Natural killer cell (primary cell): ENCODE data around the gene CPLANE1. TPM values are rescaled to one million over a fixed set of nuclear protein-coding genes. Genes with fewer than 3 reads are reported as not detected.

Experiments used
- ATAC-seq, 3 donors: fragments of 150-1000 bp in 2 of 3; fragments of 200-7000 bp in 1 of 3; cut with Tn5 transposase; 1 replicate in 1 of 3; 2 replicates in 2 of 3; pipeline ENCODE4 v1.10.0; 2021; ENCODE audit warnings: mild to moderate bottlenecking in 2 of 3, moderate library complexity in 2 of 3
- DNase-seq, 2 donors: peaks; one replicate each; pipeline versions ENCODE4 v3.0.0 to v3.0.0-alpha.2; 2013 to 2021; ENCODE audit warnings: mixed read lengths in 1 of 2
- H3K27ac ChIP-seq: one replicate; pipeline ENCODE4 v1.5.1; 2013; ENCODE audit warnings: mild to moderate bottlenecking, low read length
- H3K27me3 ChIP-seq: one replicate; pipeline ENCODE4 v1.6.1; 2013; ENCODE audit warnings: low read length; ENCODE audit not compliant: control insufficient read depth, insufficient read depth
- H3K36me3 ChIP-seq: one replicate; pipeline ENCODE4 v1.6.1; 2013; ENCODE audit warnings: low read length; ENCODE audit not compliant: control insufficient read depth, insufficient read depth
- H3K4me1 ChIP-seq: one replicate; pipeline ENCODE4 v1.6.1; 2013; ENCODE audit warnings: low read length; ENCODE audit not compliant: control insufficient read depth, insufficient read depth
- H3K4me3 ChIP-seq: one replicate; pipeline ENCODE4 v1.5.1; 2013; ENCODE audit warnings: low read length
- H3K9me3 ChIP-seq: one replicate; pipeline ENCODE4 v1.6.1; 2013; ENCODE audit warnings: low read length; ENCODE audit not compliant: control insufficient read depth, insufficient read depth
- H3K27ac Mint-ChIP-seq, 2 donors: one replicate each; pipeline ENCODE4 v1.8.0; 2022; ENCODE audit warnings: mild to moderate bottlenecking in 2 of 2, mixed read lengths in 2 of 2, moderate library complexity in 1 of 2
- H3K27me3 Mint-ChIP-seq, 2 donors: one replicate each; pipeline ENCODE4 v1.8.0; 2022; ENCODE audit warnings: low read depth in 2 of 2, mixed read lengths in 2 of 2
- H3K36me3 Mint-ChIP-seq: one replicate; pipeline ENCODE4 v1.8.0; 2022; ENCODE audit warnings: mixed read lengths
- H3K4me1 Mint-ChIP-seq, 2 donors: one replicate each; pipeline ENCODE4 v1.8.0; 2022; ENCODE audit warnings: mixed read lengths in 2 of 2
- H3K4me3 Mint-ChIP-seq: one replicate; pipeline ENCODE4 v1.8.0; 2022; ENCODE audit warnings: mild to moderate bottlenecking, moderate library complexity, mixed read lengths
- H3K9me3 Mint-ChIP-seq, 2 donors: one replicate each; pipeline ENCODE4 v1.8.0; 2022; ENCODE audit warnings: mixed read lengths in 2 of 2
- WGBS: methylation state at CpG from one replicate; pipeline ENCODE4 v1.1.7; 2013; ENCODE audit warnings: missing lambda C conversion rate; ENCODE audit not compliant: insufficient coverage; 5-methylcytosine and 5-hydroxymethylcytosine counted together
- intact Hi-C: fragments of 100-400 bp; cut with micrococcal nuclease; formaldehyde crosslinking; loops from one replicate; pipeline ENCODE4 v1.14.2; 2022
- total RNA-seq, 4 donors: library from RNA; stranded (reverse); fragments of 120-200 nt in 1 of 4; gene quantifications; one replicate each; pipeline versions ENCODE4 v1.2.3 to v1.2.4, GENCODE V29; 2013 to 2022
- TF ChIP-seq, protein P1 (sequence below): fragments of 200-600 bp; IDR thresholded peaks from one replicate; pipeline ENCODE4 v1.8.0; 2022; ENCODE audit warnings: antibody characterized with exemption

The CPLANE1 gene
- total RNA-seq, 3 donors from 2014 or later (not counting 1 experiment from before 2014, with no cell fraction given): 19.3 to 24.7 (median 19.4) TPM

- DNase-seq: no peak
- Mint-ChIP-seq H3K27me3 (no peaks in the 10 kb centered on the region), H3K4me1 (no peaks in the 10 kb centered on the region), H3K9me3 (no peaks in the 10 kb centered on the region), H3K36me3 (peaks cover 5% of the 10 kb centered on the region), H3K4me3 (no peak overlapping the region), H3K27ac (no peak overlapping the region)
- TF ChIP-seq, protein P1, sequence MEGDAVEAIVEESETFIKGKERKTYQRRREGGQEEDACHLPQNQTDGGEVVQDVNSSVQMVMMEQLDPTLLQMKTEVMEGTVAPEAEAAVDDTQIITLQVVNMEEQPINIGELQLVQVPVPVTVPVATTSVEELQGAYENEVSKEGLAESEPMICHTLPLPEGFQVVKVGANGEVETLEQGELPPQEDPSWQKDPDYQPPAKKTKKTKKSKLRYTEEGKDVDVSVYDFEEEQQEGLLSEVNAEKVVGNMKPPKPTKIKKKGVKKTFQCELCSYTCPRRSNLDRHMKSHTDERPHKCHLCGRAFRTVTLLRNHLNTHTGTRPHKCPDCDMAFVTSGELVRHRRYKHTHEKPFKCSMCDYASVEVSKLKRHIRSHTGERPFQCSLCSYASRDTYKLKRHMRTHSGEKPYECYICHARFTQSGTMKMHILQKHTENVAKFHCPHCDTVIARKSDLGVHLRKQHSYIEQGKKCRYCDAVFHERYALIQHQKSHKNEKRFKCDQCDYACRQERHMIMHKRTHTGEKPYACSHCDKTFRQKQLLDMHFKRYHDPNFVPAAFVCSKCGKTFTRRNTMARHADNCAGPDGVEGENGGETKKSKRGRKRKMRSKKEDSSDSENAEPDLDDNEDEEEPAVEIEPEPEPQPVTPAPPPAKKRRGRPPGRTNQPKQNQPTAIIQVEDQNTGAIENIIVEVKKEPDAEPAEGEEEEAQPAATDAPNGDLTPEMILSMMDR: no peak
- intact Hi-C loops: no loop called here
- H3K9me3 ChIP-seq: no peaks in the 10 kb centered on the region
- WGBS: 87% methylated on average over 3 of the region's 3 CpGs
- no peak overlapping the region for H3K27ac ChIP-seq
- no peak overlapping the region for H3K4me3 ChIP-seq
- H3K27me3 ChIP-seq: no peaks in the 10 kb centered on the region
- peaks cover 22% of the 10 kb centered on the region for H3K36me3 ChIP-seq
- H3K4me1 ChIP-seq: no peaks in the 10 kb centered on the region
- no peak for ATAC-seq
These were observed 61.7 kb downstream of the CPLANE1 start for GRCh38 chr5:37187465-37187977.

GRCh38 chr5:37184748-37185364 is 64.3 kb downstream of the CPLANE1 start:
- Histone ChIP-seq H3K4me3 (no peak overlapping the region), H3K27me3 (no peaks in the 10 kb centered on the region), H3K4me1 (no peaks in the 10 kb centered on the region), H3K27ac (no peak overlapping the region), H3K9me3 (no peaks in the 10 kb centered on the region), H3K36me3 (peaks cover 21% of the 10 kb centered on the region)
- H3K27ac Mint-ChIP-seq: no peak overlapping the region
- TF ChIP-seq, protein P1: no peak
- peaks cover 6 to 7% of the 10 kb centered on the region in 2 donors for H3K4me1 Mint-ChIP-seq
- no peaks in the 10 kb centered on the region for H3K27me3 Mint-ChIP-seq
- peaks cover 5% of the 10 kb centered on the region for H3K36me3 Mint-ChIP-seq
- H3K4me3 Mint-ChIP-seq: no peak overlapping the region
- intact Hi-C loops: no loop called here
- no peak for DNase-seq
- no peaks in the 10 kb centered on the region for H3K9me3 Mint-ChIP-seq
- ATAC-seq: no peak
- 80% methylated on average over 4 of the region's 4 CpGs for WGBS

- TF ChIP-seq, protein P1: no peak
These were observed 66.5 kb downstream of the CPLANE1 start for GRCh38 chr5:37182667-37183066.

DNA sequence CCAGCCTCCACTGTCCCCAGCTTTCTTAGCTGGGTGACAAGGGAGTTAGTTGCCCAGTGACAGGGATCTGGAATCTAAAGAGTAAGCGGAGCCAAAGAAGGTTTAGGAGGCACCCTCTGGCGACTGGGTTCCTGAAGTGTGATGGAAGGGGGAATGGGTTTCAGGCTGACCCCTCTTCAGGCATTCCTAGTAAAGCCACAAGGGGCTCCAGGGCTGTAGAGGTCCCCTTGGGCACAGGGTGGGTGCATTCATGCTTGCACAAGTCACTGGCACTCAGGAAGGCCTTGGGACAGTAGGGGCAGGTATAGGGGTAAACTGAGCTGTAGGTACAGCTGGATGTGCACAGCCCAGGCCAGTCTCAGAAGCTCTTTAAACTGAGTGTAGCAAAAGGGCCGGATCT is 74.2 kb downstream of the CPLANE1 start:
- H3K27ac Mint-ChIP-seq: peak overlapping the region in 1 of 2 donors; percentile 29
- no peaks in the 10 kb centered on the region for H3K4me1 Mint-ChIP-seq
- Histone ChIP-seq H3K27me3 (no peaks in the 10 kb centered on the region), H3K36me3 (peaks cover 41% of the 10 kb centered on the region), H3K4me3 (no peak overlapping the region), H3K9me3 (no peaks in the 10 kb centered on the region), H3K4me1 (no peaks in the 10 kb centered on the region), H3K27ac (no peak overlapping the region)
- intact Hi-C loops: no loop called here
- no peaks in the 10 kb centered on the region for H3K27me3 Mint-ChIP-seq
- ATAC-seq (no peak), DNase-seq (no peak)
- TF ChIP-seq, protein P1: no peak
- H3K36me3 Mint-ChIP-seq: peaks cover 30% of the 10 kb centered on the region
- no peak overlapping the region for H3K4me3 Mint-ChIP-seq
- H3K9me3 Mint-ChIP-seq: no peaks in the 10 kb centered on the region
- WGBS: 95% methylated on average over 3 of the region's 3 CpGs

More at GRCh38 chr5:37182667-37183066, 66.5 kb downstream of the CPLANE1 start:
- Mint-ChIP-seq H3K36me3 (peaks cover 7% of the 10 kb centered on the region), H3K27me3 (no peaks in the 10 kb centered on the region), H3K27ac (peak overlapping the region; percentile 37 to 78), H3K4me1 (peaks cover 6 to 7% of the 10 kb centered on the region in 2 donors), H3K4me3 (no peak overlapping the region), H3K9me3 (no peaks in the 10 kb centered on the region)
- H3K9me3 ChIP-seq: no peaks in the 10 kb centered on the region
- DNase-seq (no peak), ATAC-seq (no peak)
- no peaks in the 10 kb centered on the region for H3K27me3 ChIP-seq
- no peak overlapping the region for H3K4me3 ChIP-seq
- no peak overlapping the region for H3K27ac ChIP-seq
- peaks cover 21% of the 10 kb centered on the region for H3K36me3 ChIP-seq
- intact Hi-C loops: no loop called here
- no CpG with 5 or more reads among the region's 1 CpG for WGBS
- no peaks in the 10 kb centered on the region for H3K4me1 ChIP-seq
